ENCODE measurements around the gene CACNB1. TPM values are rescaled to one million over a fixed set of nuclear protein-coding genes. Genes with fewer than 3 reads are reported as not detected.
A peak's percentile ranks its signal among the peaks of the same experiment; 100 is the strongest.

The CACNB1 gene
- total RNA-seq, 3 donors from 2014 or later (not counting 1 experiment from before 2014, with no cell fraction given), result 23.7 to 28.5 (median 28.1) TPM

DNA sequence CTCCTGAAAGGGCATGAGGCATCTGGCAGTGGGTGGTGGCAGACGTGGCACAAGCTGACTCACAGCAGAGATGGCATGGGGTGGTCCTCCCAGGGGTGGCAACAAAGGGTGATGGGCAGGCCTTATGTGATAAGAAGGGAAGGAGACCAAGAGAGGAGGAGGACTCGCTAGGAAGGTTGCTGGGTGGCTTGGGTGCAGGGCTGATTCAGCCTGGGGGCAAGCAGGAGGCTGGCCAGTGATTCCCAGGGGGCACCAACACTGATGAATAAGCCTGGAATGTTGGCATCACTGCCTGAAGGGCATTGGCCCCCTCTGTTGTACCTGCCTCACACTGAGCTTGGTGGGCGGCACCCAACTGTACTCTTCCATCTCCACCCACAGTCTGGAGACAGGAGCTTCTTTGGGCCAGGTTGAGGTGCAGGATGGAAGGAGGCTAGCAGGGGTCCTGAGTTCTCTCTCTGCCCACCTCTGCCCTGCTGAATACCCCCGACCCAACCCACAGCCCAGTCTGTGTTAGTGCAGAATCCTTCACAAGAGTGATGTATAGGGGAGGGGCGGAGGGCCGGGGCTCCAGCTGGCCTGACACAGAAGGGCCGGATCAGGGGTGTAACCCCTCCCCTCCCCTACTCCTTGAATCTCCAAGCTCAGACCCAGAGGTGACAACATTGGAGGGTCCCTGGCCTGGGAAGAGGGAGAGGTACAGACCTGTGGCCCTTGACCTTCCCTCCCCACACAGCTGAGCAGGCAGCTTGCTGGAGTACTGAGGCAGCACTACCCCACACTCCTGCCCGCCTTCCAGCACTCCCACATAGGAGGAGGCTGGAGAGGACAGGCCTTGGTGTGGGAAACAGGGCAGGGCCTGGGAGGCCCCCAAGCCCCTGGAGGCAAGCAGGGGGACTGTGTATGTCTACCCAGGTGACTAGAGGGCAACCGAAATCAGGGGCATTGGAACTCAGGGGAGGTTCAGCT lies 25.7 kb upstream of the CACNB1 start:
- H3K27ac Mint-ChIP-seq, result no peak overlapping the region
- Histone ChIP-seq H3K27me3 (ENCODE audit: control insufficient read depth, insufficient read depth, low read length) (peaks cover 28% of the 10 kb centered on the region), H3K9me3 (ENCODE audit: control insufficient read depth, insufficient read depth, low read length) (no peaks in the 10 kb centered on the region), H3K27ac (ENCODE audit: low read length) (no peak overlapping the region), H3K36me3 (ENCODE audit: control insufficient read depth, insufficient read depth, low read length) (no peaks in the 10 kb centered on the region), H3K4me1 (ENCODE audit: control insufficient read depth, insufficient read depth, low read length) (peaks cover 11% of the 10 kb centered on the region), H3K4me3 (ENCODE audit: low read length) (no peak overlapping the region)
- peaks cover 25 to 44% of the 10 kb centered on the region in 2 donors for H3K27me3 Mint-ChIP-seq (ENCODE audit: low read depth in 2 of 2)
- peak overlapping the region; percentile 40 for H3K4me3 Mint-ChIP-seq
- peaks cover 6 to 16% of the 10 kb centered on the region in 2 donors for H3K4me1 Mint-ChIP-seq
- no peaks in the 10 kb centered on the region for H3K9me3 Mint-ChIP-seq
- ATAC-seq (no peak), DNase-seq (no peak)
- TF ChIP-seq, protein P1, sequence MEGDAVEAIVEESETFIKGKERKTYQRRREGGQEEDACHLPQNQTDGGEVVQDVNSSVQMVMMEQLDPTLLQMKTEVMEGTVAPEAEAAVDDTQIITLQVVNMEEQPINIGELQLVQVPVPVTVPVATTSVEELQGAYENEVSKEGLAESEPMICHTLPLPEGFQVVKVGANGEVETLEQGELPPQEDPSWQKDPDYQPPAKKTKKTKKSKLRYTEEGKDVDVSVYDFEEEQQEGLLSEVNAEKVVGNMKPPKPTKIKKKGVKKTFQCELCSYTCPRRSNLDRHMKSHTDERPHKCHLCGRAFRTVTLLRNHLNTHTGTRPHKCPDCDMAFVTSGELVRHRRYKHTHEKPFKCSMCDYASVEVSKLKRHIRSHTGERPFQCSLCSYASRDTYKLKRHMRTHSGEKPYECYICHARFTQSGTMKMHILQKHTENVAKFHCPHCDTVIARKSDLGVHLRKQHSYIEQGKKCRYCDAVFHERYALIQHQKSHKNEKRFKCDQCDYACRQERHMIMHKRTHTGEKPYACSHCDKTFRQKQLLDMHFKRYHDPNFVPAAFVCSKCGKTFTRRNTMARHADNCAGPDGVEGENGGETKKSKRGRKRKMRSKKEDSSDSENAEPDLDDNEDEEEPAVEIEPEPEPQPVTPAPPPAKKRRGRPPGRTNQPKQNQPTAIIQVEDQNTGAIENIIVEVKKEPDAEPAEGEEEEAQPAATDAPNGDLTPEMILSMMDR (IDR thresholded peaks at IDR 0.05), result no peak
- no peaks in the 10 kb centered on the region for H3K36me3 Mint-ChIP-seq
- WGBS (ENCODE audit: insufficient coverage), result 80% methylated on average over 4 of the region's 9 CpGs
- intact Hi-C loops (cut with micrococcal nuclease), result no loop called here

DNA sequence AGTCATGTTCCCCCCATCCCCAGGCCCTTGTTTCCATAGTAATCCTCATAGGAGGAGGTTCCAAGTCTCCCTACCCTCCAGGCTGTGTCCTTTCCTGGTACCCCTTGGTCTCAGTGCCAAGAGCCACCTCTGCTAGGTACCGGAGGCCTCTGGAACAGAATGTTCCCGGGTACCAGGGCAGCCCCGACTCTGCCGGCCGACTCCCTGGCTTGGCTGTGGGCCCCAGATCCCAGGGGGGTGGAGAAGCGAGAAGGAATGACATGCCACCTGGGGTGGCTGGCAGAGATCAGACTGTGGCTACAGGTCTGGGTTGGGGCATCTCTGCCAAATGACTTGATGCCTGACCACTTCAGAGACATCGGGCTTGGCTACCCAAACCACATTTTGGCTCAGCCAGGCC lies 24.7 kb upstream of the CACNB1 start:
- 90% methylated on average over 7 of the region's 7 CpGs for WGBS (ENCODE audit: insufficient coverage)
- Mint-ChIP-seq H3K9me3 (no peaks in the 10 kb centered on the region), H3K36me3 (no peaks in the 10 kb centered on the region), H3K27me3 (ENCODE audit: low read depth in 2 of 2) (peaks cover 27 to 38% of the 10 kb centered on the region in 2 donors), H3K27ac (no peak overlapping the region), H3K4me3 (no peak overlapping the region), H3K4me1 (peaks cover 6 to 20% of the 10 kb centered on the region in 2 donors)
- Histone ChIP-seq H3K27ac (ENCODE audit: low read length) (no peak overlapping the region), H3K4me1 (ENCODE audit: control insufficient read depth, insufficient read depth, low read length) (peaks cover 11% of the 10 kb centered on the region), H3K36me3 (ENCODE audit: control insufficient read depth, insufficient read depth, low read length) (no peaks in the 10 kb centered on the region), H3K27me3 (ENCODE audit: control insufficient read depth, insufficient read depth, low read length) (peaks cover 19% of the 10 kb centered on the region), H3K9me3 (ENCODE audit: control insufficient read depth, insufficient read depth, low read length) (no peaks in the 10 kb centered on the region), H3K4me3 (ENCODE audit: low read length) (no peak overlapping the region)
- DNase-seq (no peak), ATAC-seq (no peak)
- TF ChIP-seq, protein P1 (IDR thresholded peaks at IDR 0.05), result no peak
- intact Hi-C loops (cut with micrococcal nuclease), result no loop called here

DNA sequence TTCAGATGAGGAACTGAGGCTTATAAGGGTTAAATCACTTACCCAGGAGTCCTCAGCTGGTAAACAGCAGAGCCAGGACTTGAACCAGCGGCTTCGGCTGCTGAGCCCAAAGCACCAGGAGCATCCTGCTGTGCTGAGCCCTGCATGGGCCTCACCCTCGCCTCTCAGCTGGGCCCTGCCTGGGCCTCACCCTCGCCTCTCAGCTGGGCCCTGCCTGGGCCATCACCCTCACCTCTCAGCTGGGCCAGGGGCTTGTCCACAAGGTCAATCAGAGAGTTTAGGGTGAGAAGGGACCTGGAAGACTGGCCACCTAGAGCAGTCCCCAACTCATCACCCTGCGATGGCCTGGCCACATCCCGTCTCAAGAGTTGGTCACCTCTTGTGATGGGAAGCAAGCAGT lies 24.1 kb upstream of the CACNB1 start:
- H3K4me3 Mint-ChIP-seq, result no peak overlapping the region
- ATAC-seq (no peak), DNase-seq (no peak)
- intact Hi-C loops (cut with micrococcal nuclease), result no loop called here
- Histone ChIP-seq H3K9me3 (ENCODE audit: control insufficient read depth, insufficient read depth, low read length) (no peaks in the 10 kb centered on the region), H3K36me3 (ENCODE audit: control insufficient read depth, insufficient read depth, low read length) (no peaks in the 10 kb centered on the region), H3K27ac (ENCODE audit: low read length) (no peak overlapping the region), H3K4me3 (ENCODE audit: low read length) (no peak overlapping the region), H3K4me1 (ENCODE audit: control insufficient read depth, insufficient read depth, low read length) (peaks cover 11% of the 10 kb centered on the region), H3K27me3 (ENCODE audit: control insufficient read depth, insufficient read depth, low read length) (peaks cover 16% of the 10 kb centered on the region)
- no peaks in the 10 kb centered on the region for H3K9me3 Mint-ChIP-seq
- no peaks in the 10 kb centered on the region for H3K36me3 Mint-ChIP-seq
- WGBS (ENCODE audit: insufficient coverage), result 93% methylated on average over 6 of the region's 6 CpGs
- peaks cover 6 to 20% of the 10 kb centered on the region in 2 donors for H3K4me1 Mint-ChIP-seq
- no peak overlapping the region for H3K27ac Mint-ChIP-seq
- TF ChIP-seq, protein P1 (IDR thresholded peaks at IDR 0.05), result no peak
- H3K27me3 Mint-ChIP-seq (ENCODE audit: low read depth in 2 of 2), result peaks cover 33 to 41% of the 10 kb centered on the region in 2 donors
